HS-27A (cell line): ENCODE data around the gene CD6.

Experiments
- DNase-seq: peaks from one replicate; pipeline ENCODE4 v3.0.0-alpha.2; 2012; ENCODE audit warnings: low read depth, missing footprints

Gene CD6

GRCh38 chr11:60935676-60936442, 35.6 kb upstream of the CD6 start:
- DNase-seq, result no peak

- DNase-seq, result no peak
Measured at GRCh38 chr11:60936467-60937143, 34.9 kb upstream of the CD6 start.

GRCh38 chr11:60937144-60937527, 34.3 kb upstream of the CD6 start:
- DNase-seq, result no peak

GRCh38 chr11:60937811-60938210, 33.7 kb upstream of the CD6 start:
- DNase-seq, result no peak

GRCh38 chr11:60938500-60938899, 33.0 kb upstream of the CD6 start:
- DNase-seq, result no peak

- no peak for DNase-seq
Measured at GRCh38 chr11:60939301-60939700, 32.2 kb upstream of the CD6 start.

- DNase-seq, result no peak
Measured at GRCh38 chr11:60939855-60940254, 31.6 kb upstream of the CD6 start.

- no peak for DNase-seq
Measured at GRCh38 chr11:60941371-60942119, 29.9 kb upstream of the CD6 start.

- no peak for DNase-seq
Measured at GRCh38 chr11:60942219-60942618, 29.3 kb upstream of the CD6 start.

- DNase-seq, result no peak
Measured at GRCh38 chr11:60942970-60943565, 28.4 kb upstream of the CD6 start.

- no peak for DNase-seq
Measured at GRCh38 chr11:60944490-60945294, 26.8 kb upstream of the CD6 start.

GRCh38 chr11:60945295-60945667, 26.2 kb upstream of the CD6 start:
- no peak for DNase-seq

- DNase-seq, result no peak
Measured at GRCh38 chr11:60946601-60947264, 24.7 kb upstream of the CD6 start.

- DNase-seq, result no peak
Measured at GRCh38 chr11:60947700-60948099, 23.8 kb upstream of the CD6 start.

GRCh38 chr11:60948250-60948649, 23.2 kb upstream of the CD6 start:
- no peak for DNase-seq

- DNase-seq, result no peak
Measured at GRCh38 chr11:60950024-60950423, 21.5 kb upstream of the CD6 start.

GRCh38 chr11:60950933-60951605, 20.4 kb upstream of the CD6 start:
- DNase-seq, result no peak

- no peak for DNase-seq
Measured at GRCh38 chr11:60951606-60951903, 19.9 kb upstream of the CD6 start.

- DNase-seq, result no peak
Measured at GRCh38 chr11:60951904-60952741, 19.4 kb upstream of the CD6 start, which contains the start of gene SLC15A3. Gene SLC15A3 (minus strand): TSS chr11:60952176. CDS start chr11:60951551, 625 bp downstream.

- no peak for DNase-seq
Measured at GRCh38 chr11:60952742-60953170, 18.7 kb upstream of the CD6 start.
